ENCODE results near the gene YIPF2.
"Not testable (repeated sequence)": the region's sequence is repeated elsewhere in the genome, so short reads cannot be mapped to it uniquely, and the experiment has no call there.

The YIPF2 gene

GRCh38 chr19:10945264-10945663 lies 16.8 kb upstream of the YIPF2 start:
- intact Hi-C loops (cut with DNase I), result no loop called here
- DNase-seq, result no peak

- intact Hi-C loops (cut with DNase I); DNase-seq: not testable (repeated sequence)
These were observed 15.0 kb upstream of the YIPF2 start for GRCh38 chr19:10943412-10943811.

- DNase-seq; intact Hi-C loops (cut with DNase I): not testable (repeated sequence)
These were observed 13.2 kb upstream of the YIPF2 start for GRCh38 chr19:10941649-10942048.

- DNase-seq, result peak in 23 of 42 donors; percentile 23 to 75 (median 49)
- intact Hi-C loops (cut with DNase I), result no loop called here
These were observed 8.2 kb upstream of the YIPF2 start for GRCh38 chr19:10936661-10937084.

GRCh38 chr19:10935371-10936059 lies 7.1 kb upstream of the YIPF2 start:
- no peak for DNase-seq
- intact Hi-C loops (cut with DNase I), result no loop called here

GRCh38 chr19:10929402-10929794 lies 959 bp upstream of the YIPF2 start:
- intact Hi-C loops (cut with DNase I), result loop anchor here (10.0 kb wide), 1 partner anchor 55 kb away; the partner anchor contains the start of gene CARM1

GRCh38 chr19:10927730-10928562 lies 493 bp downstream of the YIPF2 start:
- intact Hi-C loops (cut with DNase I), result loop anchor here (10.0 kb wide), 1 partner anchor 53 kb away; the partner anchor contains the start of gene CARM1
- DNase-seq, result no peak

More at GRCh38 chr19:10929402-10929794, 959 bp upstream of the YIPF2 start:
- no peak for DNase-seq

- no peak for DNase-seq
- intact Hi-C loops (cut with DNase I), result loop anchor here (10.0 kb wide), 1 partner anchor 50 kb away; the partner anchor contains the start of gene CARM1
These were observed 3.8 kb downstream of the YIPF2 start for GRCh38 chr19:10924597-10924996.

GRCh38 chr19:10923260-10924112 lies 5.0 kb downstream of the YIPF2 start:
- intact Hi-C loops (cut with DNase I), result loop anchor here (10.0 kb wide), 1 partner anchor 49 kb away; the partner anchor contains the start of gene CARM1
- no peak for DNase-seq

- no peak for DNase-seq
- intact Hi-C loops (cut with DNase I), result loop anchor here (10.0 kb wide), 1 partner anchor 48 kb away; the partner anchor contains the start of gene CARM1
These were observed 5.8 kb downstream of the YIPF2 start for GRCh38 chr19:10922638-10923014.

- intact Hi-C loops (cut with DNase I), result loop anchor here (10.0 kb wide), 1 partner anchor 47 kb away; the partner anchor contains the start of gene CARM1
- no peak for DNase-seq
These were observed 6.4 kb downstream of the YIPF2 start for GRCh38 chr19:10921910-10922637.

GRCh38 chr19:10921199-10921909 lies 7.1 kb downstream of the YIPF2 start:
- intact Hi-C loops (cut with DNase I), result loop anchor here (10.0 kb wide), 1 partner anchor 47 kb away; the partner anchor contains the start of gene CARM1
- DNase-seq, result peak in 39 of 42 donors; percentile 33 to 87 (median 65)

- DNase-seq, result peak in 1 of 42 donors; percentile 27
- intact Hi-C loops (cut with DNase I), result loop anchor here (10.0 kb wide), 1 partner anchor 46 kb away; the partner anchor contains the start of gene CARM1
These were observed 7.7 kb downstream of the YIPF2 start for GRCh38 chr19:10920781-10921180.

GRCh38 chr19:10920288-10920655 lies 8.2 kb downstream of the YIPF2 start:
- intact Hi-C loops (cut with DNase I), result loop anchor here (10.0 kb wide), 1 partner anchor 45 kb away; the partner anchor contains the start of gene CARM1
- no peak for DNase-seq

- peak in 31 of 42 donors; percentile 23 to 80 (median 53) for DNase-seq
- intact Hi-C loops (cut with DNase I), result loop anchor here (10.0 kb wide), 1 partner anchor 45 kb away; the partner anchor contains the start of gene CARM1
These were observed 8.8 kb downstream of the YIPF2 start for GRCh38 chr19:10919352-10920287.

GRCh38 chr19:10918359-10918758 lies 10.1 kb downstream of the YIPF2 start:
- intact Hi-C loops (cut with DNase I), result no loop called here
- peak in 5 of 42 donors; percentile 36 to 63 (median 54) for DNase-seq

Measured in head of caudate nucleus (tissue), 42 donors.